H1 (cell line): ENCODE data around the gene SLC2A13. TPM values are rescaled to one million over a fixed set of nuclear protein-coding genes. Genes with fewer than 3 reads are reported as not detected.

Source experiments
- CTCF ChIA-PET: fragments of 300-600 bp; sonication (Branson Sonifier 250); formaldehyde crosslinking; loops from one replicate; lab custom pipeline; 2021; ENCODE audit not compliant: partially characterized antibody; lab: Charles Lee
- POLR2A ChIA-PET: fragments of 300-600 bp; sonication (Branson Sonifier 250); formaldehyde crosslinking; loops from one replicate; lab custom pipeline; 2021; ENCODE audit warnings: inconsistent platforms; ENCODE audit not compliant: partially characterized antibody; lab: Charles Lee
- DNase-seq, 2 experiments: peaks; one replicate each; pipeline versions ENCODE4 v3.0.0 to v3.0.0-alpha.2; 2010 to 2022; ENCODE audit warnings: low spot score in 2 of 2, low read depth in 1 of 2, mixed read lengths in 1 of 2
- FAIRE-seq: peaks from 2 replicates; lab custom pipeline; 2011; peaks lifted over from hg19 to GRCh38; lab: Jason Lieb, UNC
- H2AFZ ChIP-seq: 2 replicates; pipeline ENCODE4 v1.8.1; 2012; ENCODE audit warnings: low read length, inconsistent platforms
- H2AK5ac ChIP-seq: 2 replicates; pipeline ENCODE4 v1.6.1; 2013; ENCODE audit warnings: low read depth, low read length
- H2BK120ac ChIP-seq: replicated peaks from 2 replicates; pipeline ENCODE3; 2013; ENCODE audit warnings: low read depth, low read length, inconsistent platforms
- H2BK12ac ChIP-seq: 2 replicates; pipeline ENCODE4 v1.6.1; 2013; ENCODE audit warnings: low read depth, low read length
- H2BK15ac ChIP-seq: 2 replicates; pipeline ENCODE4 v1.6.1; 2013; ENCODE audit warnings: low read length
- H2BK20ac ChIP-seq: 2 replicates; pipeline ENCODE4 v1.6.1; 2013; ENCODE audit warnings: low read length
- H2BK5ac ChIP-seq: 2 replicates; pipeline ENCODE4 v1.6.1; 2013; ENCODE audit warnings: low read depth, low read length
- H3K14ac ChIP-seq: 2 replicates; pipeline ENCODE4 v1.6.1; 2013; ENCODE audit warnings: inconsistent platforms; ENCODE audit not compliant: insufficient read length
- H3K18ac ChIP-seq: 2 replicates; pipeline ENCODE4 v1.6.1; 2013; ENCODE audit warnings: low read length; ENCODE audit errors: extremely low read depth
- H3K23ac ChIP-seq: 2 replicates; pipeline ENCODE4 v1.6.1; 2013; ENCODE audit warnings: inconsistent platforms; ENCODE audit not compliant: insufficient read length
- H3K23me2 ChIP-seq: 2 replicates; pipeline ENCODE4 v1.6.1; 2013; ENCODE audit warnings: low read depth, low read length
- H3K27ac ChIP-seq: 2 replicates; pipeline ENCODE4 v1.6.1; 2011; ENCODE audit warnings: low read depth, low read length, inconsistent platforms
- H3K27me3 ChIP-seq, 4 experiments: replicated peaks in 1 of 4; 1 replicate in 1 of 4; 2 replicates in 3 of 4; pipeline versions ENCODE4 v1.6.1 to v1.8.1; 2011 to 2013; ENCODE audit warnings: low read length in 3 of 4, mild to moderate bottlenecking in 3 of 4, inconsistent platforms in 2 of 4, mixed read lengths in 2 of 4, moderate library complexity in 1 of 4; ENCODE audit not compliant: control insufficient read depth in 3 of 4, insufficient read depth in 3 of 4; ENCODE audit errors: extremely low read depth in 1 of 4
- H3K36me3 ChIP-seq, 4 experiments: 2 replicates each; pipeline versions ENCODE4 v1.6.1 to v1.8.1; 2011 to 2013; ENCODE audit warnings: mild to moderate bottlenecking in 4 of 4, low read length in 3 of 4, moderate library complexity in 2 of 4, control low read depth in 1 of 4, inconsistent platforms in 1 of 4; ENCODE audit not compliant: insufficient read depth in 4 of 4, control insufficient read depth in 2 of 4
- H3K4ac ChIP-seq: replicated peaks from 2 replicates; pipeline ENCODE3; 2013; ENCODE audit warnings: low read length, low read depth, mixed read lengths, inconsistent platforms; ENCODE audit not compliant: insufficient read length
- H3K4me1 ChIP-seq, 4 experiments: replicated peaks in 1 of 4; 1 replicate in 1 of 4; 2 replicates in 3 of 4; pipeline versions ENCODE4 v1.6.1 to v1.8.1; 2011 to 2013; ENCODE audit warnings: low read length in 3 of 4, inconsistent platforms in 2 of 4, mixed read lengths in 1 of 4; ENCODE audit not compliant: insufficient read depth in 4 of 4, control insufficient read depth in 3 of 4
- H3K4me2 ChIP-seq, 2 experiments: 2 replicates each; pipeline versions ENCODE4 v1.6.1 to v1.8.1; 2011 to 2013; ENCODE audit warnings: low read depth in 2 of 2, low read length in 2 of 2, control low read depth in 1 of 2, inconsistent platforms in 1 of 2, mild to moderate bottlenecking in 1 of 2; ENCODE audit not compliant: insufficient read depth in 1 of 2
- H3K4me3 ChIP-seq, 4 experiments: fragments of 200-600, 300-600 bp in 1 of 4; sonication (generic), shearing (Covaris generic), sonication (Bioruptor Twin) in 1 of 4; 2 replicates each; pipeline versions ENCODE4 v1.5.1 to v1.8.1; 2011 to 2016; ENCODE audit warnings: low read length in 4 of 4, low read depth in 3 of 4, control low read depth in 2 of 4, inconsistent platforms in 2 of 4, mild to moderate bottlenecking in 2 of 4, mixed read lengths in 1 of 4, moderate library complexity in 1 of 4; ENCODE audit not compliant: insufficient read depth in 2 of 4; ENCODE audit errors: extremely low read depth in 1 of 4
- H3K56ac ChIP-seq: replicated peaks from 2 replicates; pipeline ENCODE3; 2013; ENCODE audit warnings: low read depth, mild to moderate bottlenecking, mixed read lengths, low read length, inconsistent platforms; ENCODE audit not compliant: insufficient read length
- H3K79me1 ChIP-seq: 2 replicates; pipeline ENCODE4 v1.6.1; 2013; ENCODE audit warnings: low read depth, low read length, control low read depth
- H3K79me2 ChIP-seq, 2 experiments: 2 replicates each; pipeline versions ENCODE4 v1.6.1 to v1.8.1; 2012 to 2013; ENCODE audit warnings: low read length in 2 of 2, mild to moderate bottlenecking in 2 of 2, inconsistent platforms in 1 of 2; ENCODE audit not compliant: insufficient read depth in 2 of 2, control insufficient read depth in 1 of 2
- H3K9ac ChIP-seq, 4 experiments: replicated peaks in 1 of 4; 1 replicate in 1 of 4; 2 replicates in 3 of 4; pipeline versions ENCODE4 v1.6.1 to v1.8.1; 2011 to 2013; ENCODE audit warnings: low read depth in 3 of 4, low read length in 3 of 4, control low read depth in 2 of 4, mild to moderate bottlenecking in 2 of 4, moderate library complexity in 2 of 4, inconsistent platforms in 1 of 4; ENCODE audit errors: extremely low read depth in 1 of 4
- H3K9me3 ChIP-seq, 2 experiments: 2 replicates each; pipeline versions ENCODE4 v1.6.1 to v1.8.1; 2012 to 2013; ENCODE audit warnings: mild to moderate bottlenecking in 2 of 2, moderate library complexity in 2 of 2, control low read depth in 1 of 2, inconsistent platforms in 1 of 2, low read depth in 1 of 2, low read length in 1 of 2, mixed read lengths in 1 of 2; ENCODE audit not compliant: insufficient read depth in 2 of 2
- H4K20me1 ChIP-seq, 2 experiments: replicated peaks in 1 of 2; 2 replicates each; pipeline versions ENCODE3 to v1.8.1; 2011 to 2013; ENCODE audit warnings: inconsistent platforms in 2 of 2, low read length in 2 of 2, mild to moderate bottlenecking in 1 of 2; ENCODE audit not compliant: insufficient read depth in 2 of 2, control insufficient read depth in 1 of 2
- H4K5ac ChIP-seq: 2 replicates; pipeline ENCODE4 v1.6.1; 2013; ENCODE audit warnings: low read length, low read depth, mixed read lengths, inconsistent platforms; ENCODE audit not compliant: insufficient read length
- H4K8ac ChIP-seq: 2 replicates; pipeline ENCODE4 v1.8.0; 2013; ENCODE audit warnings: mild to moderate bottlenecking, moderate library complexity, low read length, inconsistent platforms; ENCODE audit not compliant: insufficient read depth; ENCODE audit errors: extremely low read depth
- H4K91ac ChIP-seq: replicated peaks from 2 replicates; pipeline ENCODE3; 2013; ENCODE audit warnings: low read length, mixed read lengths, inconsistent platforms; ENCODE audit not compliant: insufficient read length
- BRCA1 ChIP-seq: IDR thresholded peaks from 2 replicates; pipeline ENCODE4 v1.6.1; 2012; ENCODE audit warnings: low read depth, low read length, improper control_type of control experiment
- CTBP2 ChIP-seq: IDR thresholded peaks from 2 replicates; pipeline ENCODE4 v1.7.0; 2011; ENCODE audit warnings: borderline replicate concordance, mild to moderate bottlenecking, moderate library complexity, mixed read lengths, low read length; ENCODE audit not compliant: insufficient read depth, insufficient read length
- E2F6 ChIP-seq: IDR thresholded peaks from 2 replicates; pipeline ENCODE4 v1.6.1; 2012; ENCODE audit warnings: inconsistent platforms
- EGR1 ChIP-seq: IDR thresholded peaks from 2 replicates; pipeline ENCODE4 v1.6.1; 2011; ENCODE audit warnings: low read depth, low read length, borderline replicate concordance
- GTF2F1 ChIP-seq: IDR thresholded peaks from 2 replicates; pipeline ENCODE4 v1.6.1; 2012; ENCODE audit warnings: low read depth, low read length, improper control_type of control experiment, borderline replicate concordance
- HDAC6 ChIP-seq: IDR thresholded peaks from one replicate; pipeline ENCODE4 v1.7.1; 2012; ENCODE audit warnings: low read depth, mild to moderate bottlenecking, inconsistent platforms, low read length, moderate library complexity
- KDM5A ChIP-seq: fragments of 200-600 bp; IDR thresholded peaks from 2 replicates; pipeline ENCODE4 v1.7.1; 2012; ENCODE audit warnings: mild to moderate bottlenecking, low read length, inconsistent platforms, mixed read lengths
- NANOG ChIP-seq: IDR thresholded peaks from 2 replicates; pipeline ENCODE4 v1.6.1; 2011; ENCODE audit warnings: low read length, low read depth, mild to moderate bottlenecking, inconsistent platforms; ENCODE audit not compliant: insufficient read depth, poor library complexity, severe bottlenecking
- POU5F1 ChIP-seq: IDR thresholded peaks from 2 replicates; pipeline ENCODE4 v1.6.1; 2011; ENCODE audit warnings: low read depth, mild to moderate bottlenecking, low read length, moderate library complexity
- RNF2 ChIP-seq: fragments of 200-900, 300-1000 bp; sonication (generic); IDR thresholded peaks from 2 replicates; pipeline ENCODE4 v1.7.1; 2016; ENCODE audit warnings: borderline replicate concordance, low read depth, mild to moderate bottlenecking, antibody characterized with exemption, low read length; ENCODE audit not compliant: poor library complexity, severe bottlenecking; ENCODE audit errors: missing control alignments
- TCF12 ChIP-seq: IDR thresholded peaks from 2 replicates; pipeline ENCODE4 v1.6.1; 2011; ENCODE audit warnings: low read depth, mild to moderate bottlenecking, low read length
- TEAD4 ChIP-seq: IDR thresholded peaks from 2 replicates; pipeline ENCODE4 v1.6.1; 2012; ENCODE audit warnings: low read depth, low read length, inconsistent platforms, mixed read lengths
- ZNF274 ChIP-seq: IDR thresholded peaks from 2 replicates; pipeline ENCODE4 v1.7.0; 2012; ENCODE audit warnings: low read length, borderline replicate concordance; ENCODE audit errors: extremely low read depth
- WGBS, 2 experiments: shearing (Covaris generic) in 1 of 2; methylation state at CpG; one replicate each; pipeline versions ENCODE4 v1.1.6 to v1.1.7; 2013 to 2015; ENCODE audit warnings: low lambda C conversion rate in 2 of 2, mixed read lengths in 2 of 2, inconsistent platforms in 1 of 2, low coverage in 1 of 2, missing lambda C conversion rate in 1 of 2; ENCODE audit not compliant: insufficient replicate concordance in 2 of 2, insufficient coverage in 1 of 2, insufficient read length in 1 of 2; ENCODE audit errors: extremely low coverage in 1 of 2, missing lambda C conversion rate in 1 of 2; 5-methylcytosine and 5-hydroxymethylcytosine counted together
- polyA plus RNA-seq, 7 experiments: library from polyadenylated mRNA; depleted of rRNA in 3 of 7; stranded (reverse) in 5 of 7; unstranded in 2 of 7; fragments of >200 nt in 5 of 7; fragments of 200-250 nt in 2 of 7; gene quantifications; 1 replicate in 5 of 7; 2 replicates in 1 of 7; 4 replicates in 1 of 7; pipeline versions ENCODE4 v1.2.1 to v1.2.3, GENCODE V29; 2011 to 2013; ENCODE audit warnings: missing spikeins in 2 of 7, mixed read lengths in 2 of 7
- total RNA-seq: library from RNA; stranded (reverse); fragmentation: NEBNext Ultra II Directional; extraction: Animal tissue kit (Norgen Biotek cat#: 25700); gene quantifications from 2 replicates; pipeline ENCODE4 v1.2.1, GENCODE V29; 2021

The SLC2A13 gene
- total and polyA plus RNA-seq, 2 of the 8 experiments (the other 6 are each of a cell fraction or from before 2014, with no cell fraction given), result 2.8 to 9.6 TPM

GRCh38 chr12:40013292-40013691 lies 92.6 kb downstream of the SLC2A13 start:
- H4K91ac ChIP-seq, result no peak overlapping the region
- POLR2A ChIA-PET, result no interaction called here
- TF ChIP-seq ZNF274 (no peak), CTBP2 (no peak), TCF12 (no peak), POU5F1 (no peak), EGR1 (no peak), TEAD4 (no peak), NANOG (no peak), GTF2F1 (no peak), KDM5A (no peak), HDAC6 (no peak), RNF2 (no peak), E2F6 (no peak), BRCA1 (no peak)

More at GRCh38 chr12:40013292-40013691, 92.6 kb downstream of the SLC2A13 start:
- no peak overlapping the region for H3K14ac ChIP-seq
- no peak for DNase-seq
- H3K4ac ChIP-seq, result no peak overlapping the region
- no peak overlapping the region for H2BK15ac ChIP-seq
- peaks cover 0 to 4% of the 10 kb centered on the region in 2 experiments for H4K20me1 ChIP-seq
- no peaks in the 10 kb centered on the region for H3K79me2 ChIP-seq
- no peak overlapping the region for H2BK20ac ChIP-seq
- peaks cover 0 to 9% (median 2%) of the 10 kb centered on the region in 4 experiments; a peak in 2 of 7 replicates for H3K4me1 ChIP-seq
- no peak overlapping the region for H2BK120ac ChIP-seq
- no peak overlapping the region for H2BK5ac ChIP-seq
- H2BK12ac ChIP-seq, result no peak overlapping the region
- no peak overlapping the region for H3K4me2 ChIP-seq
- no peak overlapping the region for H3K56ac ChIP-seq
- H4K5ac ChIP-seq, result no peak overlapping the region
- no peak overlapping the region for H3K27ac ChIP-seq
- 93% methylated on average over 1 of the region's 1 CpG; no CpG with 5 or more reads in 1 of the 2 experiments for WGBS, 2 experiments
- H3K36me3 ChIP-seq, result no peaks in the 10 kb centered on the region; a peak in 1 of 8 replicates
- H2AK5ac ChIP-seq, result no peak overlapping the region
- H3K18ac ChIP-seq, result no peak overlapping the region
- H3K23ac ChIP-seq, result no peak overlapping the region
- FAIRE-seq, result no peak
- H3K4me3 ChIP-seq, result no peak overlapping the region
- no peak overlapping the region for H2AFZ ChIP-seq
- no peaks in the 10 kb centered on the region for H3K27me3 ChIP-seq
- H3K79me1 ChIP-seq, result peaks cover 3% of the 10 kb centered on the region; the same call in 1 of the 2 replicates
- H3K23me2 ChIP-seq, result no peaks in the 10 kb centered on the region
- no peaks in the 10 kb centered on the region for H3K9me3 ChIP-seq
- H4K8ac ChIP-seq, result no peak overlapping the region
- CTCF ChIA-PET, result interaction anchor here (0.6 to 1.6 kb wide), 6 partner anchors 10 to 251 kb away, joined by 3 to 8 read pairs (median 4); partner anchors contain the start of gene SLC2A13
- H3K9ac ChIP-seq, result no peak overlapping the region
